Measurements from ENCODE around the gene SPOCK1. TPM values are rescaled to one million over a fixed set of nuclear protein-coding genes. Genes with fewer than 3 reads are reported as not detected.

Gene SPOCK1
- total RNA-seq, 1 donor from 2014 or later = 900 TPM

DNA sequence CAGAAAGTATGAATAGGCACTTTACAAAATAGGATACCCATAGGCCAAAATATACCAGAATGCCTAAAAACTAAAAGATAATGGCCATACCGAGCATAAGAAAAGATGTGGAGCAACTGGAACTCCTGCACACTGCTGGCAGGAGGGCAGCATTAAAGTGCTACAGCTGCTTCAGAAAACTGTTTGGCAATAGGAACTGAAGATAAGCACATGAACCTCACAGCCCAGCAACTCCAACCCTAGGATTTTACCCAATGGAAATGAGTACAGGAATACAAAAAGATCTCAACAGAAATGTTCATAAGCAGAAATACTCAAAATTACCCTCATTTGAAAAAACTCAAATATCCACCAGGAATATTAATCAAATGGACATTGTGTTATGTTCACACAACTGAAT, 209.3 kb downstream of the SPOCK1 start:
- Mint-ChIP-seq H3K36me3 (ENCODE audit: unreplicated experiment) (peaks cover 2% of the 10 kb centered on the region), H3K9me3 (ENCODE audit: unreplicated experiment) (no peaks in the 10 kb centered on the region), H3K4me1 (ENCODE audit: unreplicated experiment) (peaks cover 9% of the 10 kb centered on the region), H3K27me3 (ENCODE audit: unreplicated experiment) (no peaks in the 10 kb centered on the region), H3K27ac (ENCODE audit: unreplicated experiment) (no peak overlapping the region), H3K4me3 (ENCODE audit: unreplicated experiment) (no peak overlapping the region)
- no peak for DNase-seq (ENCODE audit: extremely low spot score, unreplicated experiment)
- TF ChIP-seq, protein P1, sequence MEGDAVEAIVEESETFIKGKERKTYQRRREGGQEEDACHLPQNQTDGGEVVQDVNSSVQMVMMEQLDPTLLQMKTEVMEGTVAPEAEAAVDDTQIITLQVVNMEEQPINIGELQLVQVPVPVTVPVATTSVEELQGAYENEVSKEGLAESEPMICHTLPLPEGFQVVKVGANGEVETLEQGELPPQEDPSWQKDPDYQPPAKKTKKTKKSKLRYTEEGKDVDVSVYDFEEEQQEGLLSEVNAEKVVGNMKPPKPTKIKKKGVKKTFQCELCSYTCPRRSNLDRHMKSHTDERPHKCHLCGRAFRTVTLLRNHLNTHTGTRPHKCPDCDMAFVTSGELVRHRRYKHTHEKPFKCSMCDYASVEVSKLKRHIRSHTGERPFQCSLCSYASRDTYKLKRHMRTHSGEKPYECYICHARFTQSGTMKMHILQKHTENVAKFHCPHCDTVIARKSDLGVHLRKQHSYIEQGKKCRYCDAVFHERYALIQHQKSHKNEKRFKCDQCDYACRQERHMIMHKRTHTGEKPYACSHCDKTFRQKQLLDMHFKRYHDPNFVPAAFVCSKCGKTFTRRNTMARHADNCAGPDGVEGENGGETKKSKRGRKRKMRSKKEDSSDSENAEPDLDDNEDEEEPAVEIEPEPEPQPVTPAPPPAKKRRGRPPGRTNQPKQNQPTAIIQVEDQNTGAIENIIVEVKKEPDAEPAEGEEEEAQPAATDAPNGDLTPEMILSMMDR (IDR thresholded peaks at IDR 0.05) = no peak

- peaks cover 9% of the 10 kb centered on the region for H3K4me1 Mint-ChIP-seq (ENCODE audit: unreplicated experiment)
- peaks cover 2% of the 10 kb centered on the region for H3K36me3 Mint-ChIP-seq (ENCODE audit: unreplicated experiment)
- TF ChIP-seq, protein P1 (IDR thresholded peaks at IDR 0.05) = no peak
- no peaks in the 10 kb centered on the region for H3K9me3 Mint-ChIP-seq (ENCODE audit: unreplicated experiment)
- H3K27me3 Mint-ChIP-seq (ENCODE audit: unreplicated experiment) = no peaks in the 10 kb centered on the region
- no peak for DNase-seq (ENCODE audit: extremely low spot score, unreplicated experiment)
- no peak overlapping the region for H3K27ac Mint-ChIP-seq (ENCODE audit: unreplicated experiment)
- no peak overlapping the region for H3K4me3 Mint-ChIP-seq (ENCODE audit: unreplicated experiment)
These were observed 211.6 kb downstream of the SPOCK1 start for GRCh38 chr5:137287569-137287968.

DNA sequence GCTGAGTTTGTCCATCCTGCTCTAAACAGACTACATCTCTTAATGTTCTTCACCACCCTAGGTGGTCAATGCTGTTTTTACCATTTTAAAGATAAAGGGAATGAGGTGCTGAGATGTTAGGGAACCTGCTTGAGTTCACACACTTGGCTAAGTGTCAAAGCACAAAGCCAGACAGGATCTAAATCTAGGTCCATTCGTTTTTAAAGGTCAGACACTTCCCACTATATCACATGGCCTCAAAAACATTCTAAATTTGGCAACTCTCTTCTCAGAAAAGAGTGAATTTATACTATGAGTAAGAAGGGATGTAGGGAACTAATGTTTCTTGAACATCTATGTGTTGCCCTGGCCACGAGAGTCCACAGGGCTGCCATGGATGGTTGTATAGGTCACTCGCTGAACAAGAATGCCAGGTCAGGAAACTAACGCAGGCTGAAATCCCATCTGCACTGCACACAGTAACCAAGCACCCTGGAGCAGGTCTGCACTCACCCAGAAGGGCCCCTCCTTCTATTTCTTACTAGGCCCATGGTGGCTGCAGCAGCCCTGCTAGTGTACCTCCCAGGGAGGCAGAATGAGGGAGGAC, 213.0 kb downstream of the SPOCK1 start:
- peaks cover 2% of the 10 kb centered on the region for H3K36me3 Mint-ChIP-seq (ENCODE audit: unreplicated experiment)
- TF ChIP-seq, protein P1 (IDR thresholded peaks at IDR 0.05) = no peak
- H3K4me3 Mint-ChIP-seq (ENCODE audit: unreplicated experiment) = no peak overlapping the region
- H3K27me3 Mint-ChIP-seq (ENCODE audit: unreplicated experiment) = no peaks in the 10 kb centered on the region
- H3K4me1 Mint-ChIP-seq (ENCODE audit: unreplicated experiment) = peaks cover 9% of the 10 kb centered on the region
- no peaks in the 10 kb centered on the region for H3K9me3 Mint-ChIP-seq (ENCODE audit: unreplicated experiment)
- DNase-seq (ENCODE audit: extremely low spot score, unreplicated experiment) = no peak
- no peak overlapping the region for H3K27ac Mint-ChIP-seq (ENCODE audit: unreplicated experiment)

GRCh38 chr5:137283801-137284200, 215.3 kb downstream of the SPOCK1 start:
- Mint-ChIP-seq H3K4me1 (ENCODE audit: unreplicated experiment) (peaks cover 15% of the 10 kb centered on the region), H3K36me3 (ENCODE audit: unreplicated experiment) (peaks cover 2% of the 10 kb centered on the region), H3K4me3 (ENCODE audit: unreplicated experiment) (no peak overlapping the region), H3K27me3 (ENCODE audit: unreplicated experiment) (no peaks in the 10 kb centered on the region), H3K9me3 (ENCODE audit: unreplicated experiment) (no peaks in the 10 kb centered on the region), H3K27ac (ENCODE audit: unreplicated experiment) (no peak overlapping the region)
- TF ChIP-seq, protein P1 (IDR thresholded peaks at IDR 0.05) = no peak
- no peak for DNase-seq (ENCODE audit: extremely low spot score, unreplicated experiment)

- no peak overlapping the region for H3K27ac Mint-ChIP-seq (ENCODE audit: unreplicated experiment)
- H3K4me3 Mint-ChIP-seq (ENCODE audit: unreplicated experiment) = no peak overlapping the region
- peaks cover 13% of the 10 kb centered on the region for H3K4me1 Mint-ChIP-seq (ENCODE audit: unreplicated experiment)
- H3K36me3 Mint-ChIP-seq (ENCODE audit: unreplicated experiment) = peaks cover 5% of the 10 kb centered on the region
- H3K9me3 Mint-ChIP-seq (ENCODE audit: unreplicated experiment) = no peaks in the 10 kb centered on the region
- DNase-seq (ENCODE audit: extremely low spot score, unreplicated experiment) = no peak
- TF ChIP-seq, protein P1 (IDR thresholded peaks at IDR 0.05) = no peak
- H3K27me3 Mint-ChIP-seq (ENCODE audit: unreplicated experiment) = no peaks in the 10 kb centered on the region
These were observed 216.9 kb downstream of the SPOCK1 start for GRCh38 chr5:137282216-137282615.

All from osteocyte (in vitro differentiated cells).